GM19397 (cell line): ENCODE measurements around the gene SEC22B.
"Not testable (repeated sequence)": the region's sequence is repeated elsewhere in the genome, so short reads cannot be mapped to it uniquely, and the experiment has no call there.

ENCODE experiments used
- ATAC-seq: cut with Tn5 transposase; IDR thresholded peaks from one replicate; pipeline ENCODE4 v1.9.1; 2021; ENCODE audit warnings: mild to moderate bottlenecking, moderate library complexity; ENCODE audit not compliant: unreplicated experiment

The SEC22B gene

GRCh38 chr1:120117371-120118177, 58.7 kb downstream of the SEC22B start:
- ATAC-seq, result not testable (repeated sequence)

- ATAC-seq, result not testable (repeated sequence)
Observed at GRCh38 chr1:120116094-120116493, 60.2 kb downstream of the SEC22B start.

- not testable (repeated sequence) for ATAC-seq
Observed at GRCh38 chr1:120113134-120113533, 63.2 kb downstream of the SEC22B start.

GRCh38 chr1:120112212-120112611, 64.1 kb downstream of the SEC22B start:
- ATAC-seq, result not testable (repeated sequence)

GRCh38 chr1:120111771-120112170, 64.5 kb downstream of the SEC22B start:
- not testable (repeated sequence) for ATAC-seq

- not testable (repeated sequence) for ATAC-seq
Observed at GRCh38 chr1:120111008-120111407, 65.3 kb downstream of the SEC22B start.

GRCh38 chr1:120109656-120110055, 66.7 kb downstream of the SEC22B start:
- not testable (repeated sequence) for ATAC-seq

- not testable (repeated sequence) for ATAC-seq
Observed at GRCh38 chr1:120109180-120109579, 67.1 kb downstream of the SEC22B start.

- ATAC-seq, result not testable (repeated sequence)
Observed at GRCh38 chr1:120105288-120105687, 71.0 kb downstream of the SEC22B start.

- ATAC-seq, result not testable (repeated sequence)
Observed at GRCh38 chr1:120103768-120104167, 72.6 kb downstream of the SEC22B start.

GRCh38 chr1:120101593-120101992, 74.7 kb downstream of the SEC22B start:
- ATAC-seq, result not testable (repeated sequence)
